NCI-H1417 treated with DMSO at 0.1 percent for 48 hours (cell line): ENCODE results near the gene MAD2L2.

Source experiments
- DNase-seq: peaks from one replicate; lab custom pipeline; 2025; lab: John Stamatoyannopoulos, UW

The MAD2L2 gene

GRCh38 chr1:11704691-11705475 is 23.9 kb upstream of the MAD2L2 start:
- no peak for DNase-seq

GRCh38 chr1:11704194-11704529 is 23.2 kb upstream of the MAD2L2 start:
- DNase-seq: no peak

- no peak for DNase-seq
These were observed 22.6 kb upstream of the MAD2L2 start for GRCh38 chr1:11703357-11704193.

- DNase-seq: no peak
These were observed 21.2 kb upstream of the MAD2L2 start for GRCh38 chr1:11701981-11702803.

- no peak for DNase-seq
These were observed 20.6 kb upstream of the MAD2L2 start for GRCh38 chr1:11701551-11701961.

- no peak for DNase-seq
These were observed 19.9 kb upstream of the MAD2L2 start for GRCh38 chr1:11700601-11701467.

GRCh38 chr1:11697893-11698210 is 16.9 kb upstream of the MAD2L2 start:
- DNase-seq: no peak

GRCh38 chr1:11697188-11697892 is 16.4 kb upstream of the MAD2L2 start:
- DNase-seq: no peak

- no peak for DNase-seq
These were observed 14.9 kb upstream of the MAD2L2 start for GRCh38 chr1:11695861-11696260.

- no peak for DNase-seq
These were observed 13.0 kb upstream of the MAD2L2 start for GRCh38 chr1:11693917-11694316.

GRCh38 chr1:11693024-11693590 is 12.2 kb upstream of the MAD2L2 start:
- no peak for DNase-seq

- DNase-seq: no peak
These were observed 11.2 kb upstream of the MAD2L2 start for GRCh38 chr1:11691928-11692711.

GRCh38 chr1:11691302-11691914 is 10.5 kb upstream of the MAD2L2 start, which contains the start of gene DRAXIN:
Gene DRAXIN, plus strand, starts transcription at chr1:11691710. Its CDS starts 14,549 bp downstream, at chr1:11706259.
- no peak for DNase-seq

- DNase-seq: no peak
These were observed 9.7 kb upstream of the MAD2L2 start for GRCh38 chr1:11690397-11691301.

- DNase-seq: no peak
These were observed 7.6 kb upstream of the MAD2L2 start for GRCh38 chr1:11688506-11688905.

- DNase-seq: no peak
These were observed 4.3 kb upstream of the MAD2L2 start for GRCh38 chr1:11685210-11685752.

GRCh38 chr1:11684070-11684469 is 3.1 kb upstream of the MAD2L2 start:
- DNase-seq: no peak

GRCh38 chr1:11682799-11683198 is 1.9 kb upstream of the MAD2L2 start:
- no peak for DNase-seq
